GM12878 (cell line): ENCODE data around the gene CNTNAP2. TPM values are rescaled to one million over a fixed set of nuclear protein-coding genes. Genes with fewer than 3 reads are reported as not detected.

Experiments used
- ATAC-seq: fragments of 200-7000 bp; cut with Tn5 transposase; 3 replicates; pipeline ENCODE4 v1.9.1; 2020; ENCODE audit warnings: mild to moderate bottlenecking, moderate library complexity
- BruUV-seq: library from RNA; stranded (reverse); fragments of 400-500 nt; replicated peaks from 2 replicates; lab custom pipeline; 2021; lab: Mats Ljungman, UMichigan
- CTCF ChIA-PET: fragments of 300-600 bp; sonication (Branson Sonifier 250); formaldehyde crosslinking; extraction: SDS; loops from one replicate; lab custom pipeline; 2021; ENCODE audit warnings: inconsistent platforms; lab: Yijun Ruan, JAX
- POLR2A ChIA-PET: fragments of 350-600 bp; formaldehyde crosslinking; extraction: SDS; loops from one replicate; lab custom pipeline; 2021; ENCODE audit warnings: inconsistent platforms; lab: Charles Lee
- RAD21 ChIA-PET: fragments of 300-600 bp; sonication (Branson Sonifier 250); formaldehyde crosslinking; loops from one replicate; lab custom pipeline; 2023; ENCODE audit warnings: antibody characterized with exemption; ENCODE audit not compliant: unreplicated experiment; lab: Charles Lee
- SMC1A ChIA-PET: fragments of 300-600 bp; sonication (Branson Sonifier 250); formaldehyde crosslinking; loops from one replicate; lab custom pipeline; 2023; ENCODE audit not compliant: unreplicated experiment, uncharacterized antibody; lab: Charles Lee
- DNase-seq: peaks from one replicate; pipeline ENCODE4 v3.0.0-alpha.2; 2011; ENCODE audit warnings: low read depth, low spot score
- FAIRE-seq: peaks from 3 replicates; lab custom pipeline; 2011; peaks lifted over from hg19 to GRCh38; lab: Jason Lieb, UNC
- H2AFZ ChIP-seq: 2 replicates; pipeline ENCODE4 v1.6.0; 2011; ENCODE audit warnings: low read depth, low read length, control low read depth; ENCODE audit not compliant: control insufficient read depth
- H3K27ac ChIP-seq: 2 replicates; pipeline ENCODE4 v1.5.1; 2011; ENCODE audit warnings: control low read depth; ENCODE audit not compliant: control insufficient read depth, insufficient read depth
- H3K27me3 ChIP-seq, 2 experiments: replicated peaks in 1 of 2; 2 replicates each; pipeline versions ENCODE4 v1.6.0 to v1.6.1; 2011; ENCODE audit warnings: low read length in 1 of 2; ENCODE audit not compliant: control insufficient read depth in 2 of 2, insufficient read depth in 2 of 2
- H3K36me3 ChIP-seq, 2 experiments: 2 replicates each; pipeline ENCODE4 v1.5.1; 2011; ENCODE audit warnings: low read length in 1 of 2; ENCODE audit not compliant: control insufficient read depth in 2 of 2, insufficient read depth in 2 of 2
- H3K4me1 ChIP-seq: 2 replicates; pipeline ENCODE4 v1.6.1; 2011; ENCODE audit warnings: mild to moderate bottlenecking, low read length, moderate library complexity, mixed read lengths; ENCODE audit not compliant: control insufficient read depth, insufficient read depth
- H3K4me2 ChIP-seq: 2 replicates; pipeline ENCODE4 v1.6.0; 2011; ENCODE audit warnings: control low read depth; ENCODE audit not compliant: control insufficient read depth, insufficient read depth
- H3K4me3 ChIP-seq: fragments of 200-600 bp; sonication (generic); 2 replicates; pipeline ENCODE4 v1.5.1; 2016
- H3K79me2 ChIP-seq: 2 replicates; pipeline ENCODE4 v1.6.0; 2011; ENCODE audit warnings: low read length; ENCODE audit not compliant: control insufficient read depth, insufficient read depth
- H3K9ac ChIP-seq: 2 replicates; pipeline ENCODE4 v1.8.0; 2011; ENCODE audit warnings: low read length, control low read depth, mixed read lengths; ENCODE audit not compliant: control insufficient read depth, insufficient read depth
- H3K9me3 ChIP-seq: replicated peaks from 3 replicates; pipeline ENCODE4 v1.5.1; 2011; ENCODE audit warnings: mild to moderate bottlenecking, low read length; ENCODE audit not compliant: control insufficient read depth, insufficient read depth
- H4K20me1 ChIP-seq: 2 replicates; pipeline ENCODE4 v1.6.0; 2011; ENCODE audit not compliant: control insufficient read depth, insufficient read depth
- ASH2L ChIP-seq: fragments of 300-600, 200-600 bp; sonication (generic); IDR thresholded peaks from 2 replicates; pipeline ENCODE4 v1.6.1; 2017; ENCODE audit warnings: low read depth, mild to moderate bottlenecking, borderline replicate concordance
- ATF7 ChIP-seq: fragments of 450-650 bp; IDR thresholded peaks from 2 replicates; pipeline ENCODE4 v1.6.1; 2016; ENCODE audit warnings: low read depth, mild to moderate bottlenecking
- ETV6 ChIP-seq, 2 experiments: fragments of 450-650 bp in 1 of 2; IDR thresholded peaks in 1 of 2; conservative IDR thresholded peaks in 1 of 2; 2 replicates each; pipeline ENCODE4 v1.6.1; 2014; ENCODE audit warnings: antibody characterized with exemption in 1 of 2, borderline replicate concordance in 1 of 2, low read depth in 1 of 2, mild to moderate bottlenecking in 1 of 2, moderate library complexity in 1 of 2
- IKZF1 ChIP-seq: fragments of 450-650 bp; conservative IDR thresholded peaks from 2 replicates; pipeline ENCODE4 v1.6.1; 2017; ENCODE audit warnings: antibody characterized with exemption, mild to moderate bottlenecking
- IKZF2 ChIP-seq, 2 experiments: fragments of 450-650 bp; IDR thresholded peaks; 2 replicates each; pipeline ENCODE4 v1.6.1; 2017; ENCODE audit warnings: mild to moderate bottlenecking in 2 of 2, moderate library complexity in 2 of 2
- MEF2A ChIP-seq: IDR thresholded peaks from 2 replicates; pipeline ENCODE4 v1.6.1; 2011; ENCODE audit warnings: low read depth, mild to moderate bottlenecking, low read length, moderate library complexity; ENCODE audit not compliant: insufficient read depth
- RBBP5 ChIP-seq: fragments of 200-600 bp; sonication (generic); conservative IDR thresholded peaks from 2 replicates; pipeline ENCODE4 v1.6.1; 2016
- RCOR1 ChIP-seq: conservative IDR thresholded peaks from 2 replicates; pipeline ENCODE4 v1.6.1; 2012; ENCODE audit warnings: low read depth, low read length, improper control_type of control experiment
- ZSCAN29 ChIP-seq: fragments of 450-650 bp; IDR thresholded peaks from 2 replicates; pipeline ENCODE4 v1.6.1; 2017; ENCODE audit warnings: mild to moderate bottlenecking, moderate library complexity
- WGBS: methylation state at CpG from one replicate; pipeline ENCODE4 v1.1.6; 2016; ENCODE audit warnings: low lambda C conversion rate; ENCODE audit not compliant: insufficient replicate concordance, insufficient coverage; ENCODE audit errors: missing lambda C conversion rate; 5-methylcytosine and 5-hydroxymethylcytosine counted together
- in situ Hi-C: fragments of 300-500 bp; cut with MboI; formaldehyde crosslinking; loops from 9 replicates; pipeline ENCODE4 v1.14.3; 2018; ENCODE audit warnings: mixed read lengths
- intact Hi-C: fragments of 100-400 bp; cut with micrococcal nuclease; formaldehyde crosslinking; loops from one replicate; pipeline ENCODE4 v1.14.2; 2022; ENCODE audit not compliant: unreplicated experiment
- polyA plus RNA-seq, 11 experiments: library from polyadenylated mRNA; depleted of rRNA in 4 of 11; unstranded in 6 of 11; stranded (reverse) in 5 of 11; fragments of >200 nt; fragmentation: Nextera tagmentation in 4 of 11; fragmentation: Illumina TruSeq in 1 of 11; extraction: Ambion mirVana in 4 of 11; extraction: Trizol in 1 of 11; gene quantifications; 1 replicate in 1 of 11; 2 replicates in 10 of 11; pipeline versions ENCODE4 v1.2.1 to v1.2.3, GENCODE V29; 2011 to 2016; ENCODE audit warnings: inconsistent platforms in 2 of 11, missing spikeins in 2 of 11, low read depth in 1 of 11
- total RNA-seq, 4 experiments: library from RNA; depleted of rRNA in 3 of 4; stranded (reverse); fragments of >200 nt in 3 of 4; fragmentation: Illumina TruSeq in 1 of 4; extraction: Trizol in 1 of 4; gene quantifications; 2 replicates each; pipeline versions ENCODE4 v1.2.1 to v1.2.3, GENCODE V29; 2013 to 2021
- TF ChIP-seq, protein P1 (sequence below): IDR thresholded peaks from 2 replicates; pipeline ENCODE4 v1.6.1; 2011; ENCODE audit warnings: mild to moderate bottlenecking, low read depth, low read length, moderate library complexity; ENCODE audit not compliant: insufficient replicate concordance

The CNTNAP2 gene
- total and polyA plus RNA-seq, 10 of the 15 experiments (the other 5 are each of a cell fraction or from before 2014, with no cell fraction given), result 0.03 to 0.08 (median 0.03) TPM; not detected in 7

- H3K27me3 ChIP-seq, result no peaks in the 10 kb centered on the region
- BruUV-seq, result no TSS peak
- in situ Hi-C loops (no loop called here), intact Hi-C loops (no loop called here)
- H3K9ac ChIP-seq, result no peak overlapping the region
- no peak overlapping the region for H2AFZ ChIP-seq
- no peak overlapping the region for H3K4me3 ChIP-seq
- ATAC-seq (no peak), DNase-seq (no peak), FAIRE-seq (no peak)
- H4K20me1 ChIP-seq, result no peaks in the 10 kb centered on the region
- H3K4me2 ChIP-seq, result no peak overlapping the region
- H3K9me3 ChIP-seq, result no peaks in the 10 kb centered on the region
- no peaks in the 10 kb centered on the region for H3K36me3 ChIP-seq
- 8% methylated on average over 3 of the region's 3 CpGs for WGBS
- no peak for TF ChIP-seq IKZF1
- TF ChIP-seq RBBP5, result no peak
- TF ChIP-seq ATF7, result no peak
- no peak for TF ChIP-seq ASH2L
- TF ChIP-seq ETV6 (conservative IDR thresholded peaks at IDR 0.05 in 1 of 2, IDR thresholded peaks at IDR 0.05 in 1 of 2; ENCODE audit: borderline replicate concordance in 1 of 2, low read depth in 1 of 2), result no peak
- no peak for TF ChIP-seq MEF2A
- TF ChIP-seq, protein P1, sequence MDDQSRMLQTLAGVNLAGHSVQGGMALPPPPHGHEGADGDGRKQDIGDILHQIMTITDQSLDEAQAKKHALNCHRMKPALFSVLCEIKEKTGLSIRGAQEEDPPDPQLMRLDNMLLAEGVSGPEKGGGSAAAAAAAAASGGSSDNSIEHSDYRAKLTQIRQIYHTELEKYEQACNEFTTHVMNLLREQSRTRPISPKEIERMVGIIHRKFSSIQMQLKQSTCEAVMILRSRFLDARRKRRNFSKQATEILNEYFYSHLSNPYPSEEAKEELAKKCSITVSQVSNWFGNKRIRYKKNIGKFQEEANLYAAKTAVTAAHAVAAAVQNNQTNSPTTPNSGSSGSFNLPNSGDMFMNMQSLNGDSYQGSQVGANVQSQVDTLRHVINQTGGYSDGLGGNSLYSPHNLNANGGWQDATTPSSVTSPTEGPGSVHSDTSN, result no peak
- no peak for TF ChIP-seq RCOR1
- no peak for TF ChIP-seq ZSCAN29
- TF ChIP-seq IKZF2 (IDR thresholded peaks at IDR 0.05), result no peak
- H3K27ac ChIP-seq, result no peak overlapping the region
- ChIA-PET RAD21 (no interaction called here), POLR2A (no interaction called here), CTCF (no interaction called here), SMC1A (no interaction called here)
- no peaks in the 10 kb centered on the region for H3K79me2 ChIP-seq
- H3K4me1 ChIP-seq, result no peaks in the 10 kb centered on the region
Observed at GRCh38 chr7:146768957-146769356, 652.4 kb downstream of the CNTNAP2 start.
